ENCODE measurements around the gene NOTCH2. TPM values are rescaled to one million over a fixed set of nuclear protein-coding genes. Genes with fewer than 3 reads are reported as not detected.

Gene NOTCH2
- total RNA-seq, 6 experiments from 2014 or later: 32.4 to 75.2 (median 49.0) TPM

DNA sequence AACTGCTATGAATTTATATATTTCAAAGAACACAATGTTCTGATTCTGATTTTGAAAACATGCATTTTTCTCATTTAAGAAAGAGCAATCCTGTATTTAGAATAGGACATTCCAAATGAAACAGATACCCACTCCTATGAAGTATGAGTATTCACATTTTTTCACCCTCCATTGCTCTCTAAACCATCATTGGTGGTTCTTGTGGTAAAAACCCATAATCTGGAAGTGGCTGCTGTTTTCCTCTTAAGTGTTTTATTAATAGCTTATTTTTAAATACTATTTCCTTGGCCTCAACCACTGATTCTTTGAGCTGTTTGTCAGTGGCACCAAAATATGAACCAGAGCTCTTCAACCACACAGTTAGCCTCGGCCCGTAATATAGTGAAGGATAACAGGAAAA lies 113.2 kb downstream of the NOTCH2 start:
- intact Hi-C loops (cut with DNase I): no loop called here
- H3K4me3 ChIP-seq: no peak overlapping the region
- no peak for DNase-seq
- no peak for ATAC-seq
- TF ChIP-seq POLR2A (IDR thresholded peaks at IDR 0.05): no peak
- TF ChIP-seq, protein P1, sequence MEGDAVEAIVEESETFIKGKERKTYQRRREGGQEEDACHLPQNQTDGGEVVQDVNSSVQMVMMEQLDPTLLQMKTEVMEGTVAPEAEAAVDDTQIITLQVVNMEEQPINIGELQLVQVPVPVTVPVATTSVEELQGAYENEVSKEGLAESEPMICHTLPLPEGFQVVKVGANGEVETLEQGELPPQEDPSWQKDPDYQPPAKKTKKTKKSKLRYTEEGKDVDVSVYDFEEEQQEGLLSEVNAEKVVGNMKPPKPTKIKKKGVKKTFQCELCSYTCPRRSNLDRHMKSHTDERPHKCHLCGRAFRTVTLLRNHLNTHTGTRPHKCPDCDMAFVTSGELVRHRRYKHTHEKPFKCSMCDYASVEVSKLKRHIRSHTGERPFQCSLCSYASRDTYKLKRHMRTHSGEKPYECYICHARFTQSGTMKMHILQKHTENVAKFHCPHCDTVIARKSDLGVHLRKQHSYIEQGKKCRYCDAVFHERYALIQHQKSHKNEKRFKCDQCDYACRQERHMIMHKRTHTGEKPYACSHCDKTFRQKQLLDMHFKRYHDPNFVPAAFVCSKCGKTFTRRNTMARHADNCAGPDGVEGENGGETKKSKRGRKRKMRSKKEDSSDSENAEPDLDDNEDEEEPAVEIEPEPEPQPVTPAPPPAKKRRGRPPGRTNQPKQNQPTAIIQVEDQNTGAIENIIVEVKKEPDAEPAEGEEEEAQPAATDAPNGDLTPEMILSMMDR (IDR thresholded peaks at IDR 0.05): no peak
- no peaks in the 10 kb centered on the region for H3K9me3 ChIP-seq
- H3K36me3 ChIP-seq: peaks cover 0 to 25% (median 7%) of the 10 kb centered on the region in 4 donors
- WGBS (ENCODE audit: insufficient coverage, low coverage, low lambda C conversion rate, missing lambda C conversion rate): 73% methylated on average over 2 of the region's 2 CpGs
- H3K27ac ChIP-seq: peak overlapping the region in 1 of 3 donors; percentile 93
- no peaks in the 10 kb centered on the region for H3K27me3 ChIP-seq
- peaks cover 0 to 54% (median 22%) of the 10 kb centered on the region in 4 donors for H3K4me1 ChIP-seq

DNA sequence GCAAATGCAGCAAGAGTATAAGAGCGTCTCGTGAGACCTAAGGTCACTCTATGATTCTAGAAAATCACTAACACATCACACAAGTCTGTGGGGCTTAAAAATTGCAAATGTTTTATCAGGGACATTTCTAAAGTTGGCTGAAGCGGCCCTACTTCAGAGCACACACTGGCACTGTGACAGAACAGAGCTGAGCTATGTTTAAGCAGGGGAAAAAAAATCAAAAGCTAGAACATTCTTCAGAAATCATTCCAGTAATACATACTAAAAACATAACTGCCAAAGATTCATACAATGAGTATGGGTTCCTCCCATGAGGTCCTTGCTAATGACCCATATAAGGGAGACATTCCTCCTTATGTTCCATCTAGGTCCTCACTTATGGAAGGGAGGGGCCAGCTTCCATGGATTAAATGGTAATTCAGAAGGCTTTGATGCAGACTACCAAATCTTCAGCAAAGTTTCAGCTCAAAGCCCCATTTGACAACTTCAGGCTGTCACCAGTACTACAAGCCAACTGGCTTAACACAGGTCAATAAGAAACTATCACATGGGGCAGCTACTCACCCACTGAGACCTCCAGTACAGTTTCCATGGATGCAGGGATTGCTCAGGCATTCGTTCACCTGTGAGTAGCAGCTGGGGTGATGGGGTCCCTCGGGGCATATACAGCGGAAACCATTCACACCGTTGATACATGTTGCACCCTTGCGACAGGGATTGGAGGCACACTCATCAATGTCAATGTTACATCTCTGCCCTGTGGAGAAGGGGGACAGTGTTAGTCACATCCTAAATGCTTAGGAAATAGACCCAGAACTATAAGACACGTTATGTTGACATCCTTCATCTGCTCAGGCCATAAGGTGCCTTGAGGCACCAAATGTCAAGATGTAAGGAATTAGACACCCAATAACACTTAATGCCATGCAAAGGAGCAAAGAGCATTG lies 114.7 kb downstream of the NOTCH2 start:
- Histone ChIP-seq H3K4me3 (no peak overlapping the region), H3K36me3 (peaks cover 0 to 37% (median 14%) of the 10 kb centered on the region in 4 donors), H3K4me1 (peaks cover 0 to 44% (median 17%) of the 10 kb centered on the region in 4 donors), H3K27ac (no peak overlapping the region), H3K27me3 (no peaks in the 10 kb centered on the region), H3K9me3 (no peaks in the 10 kb centered on the region)
- intact Hi-C loops (cut with DNase I): no loop called here
- WGBS (ENCODE audit: insufficient coverage, low coverage, low lambda C conversion rate, missing lambda C conversion rate): 49% methylated on average over 3 of the region's 9 CpGs
- ATAC-seq (no peak), DNase-seq (no peak)
- TF ChIP-seq, protein P1 (IDR thresholded peaks at IDR 0.05): peak in 1 of 4 donors; percentile 6
- TF ChIP-seq POLR2A (IDR thresholded peaks at IDR 0.05): no peak

DNA sequence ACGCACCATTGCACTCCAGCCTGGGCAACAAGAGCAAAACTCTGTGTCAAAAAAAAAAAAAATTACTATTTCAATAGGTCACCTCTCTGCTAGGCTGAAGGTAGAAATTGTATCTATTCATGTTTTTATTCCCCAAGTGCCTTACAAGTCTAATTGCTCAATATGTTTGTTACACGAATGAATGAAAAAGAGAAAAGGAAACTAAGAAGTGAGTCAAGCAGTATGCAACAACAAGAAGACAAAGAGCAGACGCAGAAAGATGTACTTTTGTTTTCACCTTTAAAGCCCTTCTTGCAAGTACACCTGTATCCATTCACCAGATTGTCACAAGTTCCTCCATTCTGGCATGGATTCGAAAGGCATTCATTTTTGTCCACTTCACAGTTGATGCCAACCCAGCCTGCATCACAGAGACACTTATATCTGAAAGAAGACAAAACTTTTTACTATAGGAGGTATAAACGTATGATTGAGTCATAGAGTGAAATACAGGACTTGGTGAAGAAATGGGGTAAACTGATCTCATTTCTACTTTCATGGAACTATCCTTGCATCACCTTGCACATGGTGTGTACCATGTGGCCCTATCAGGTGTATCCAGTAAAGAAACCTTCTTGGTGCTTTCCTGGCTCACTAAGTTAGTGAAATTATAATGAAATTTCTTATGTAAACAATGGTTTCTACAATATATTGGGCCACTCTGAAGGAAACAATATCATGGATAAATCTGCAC lies 116.0 kb downstream of the NOTCH2 start:
- H3K27ac ChIP-seq: no peak overlapping the region
- no peaks in the 10 kb centered on the region for H3K9me3 ChIP-seq
- H3K27me3 ChIP-seq: no peaks in the 10 kb centered on the region
- ATAC-seq (no peak), DNase-seq (no peak)
- TF ChIP-seq, protein P1 (IDR thresholded peaks at IDR 0.05): no peak
- TF ChIP-seq POLR2A (IDR thresholded peaks at IDR 0.05): no peak
- WGBS (ENCODE audit: insufficient coverage, low coverage, low lambda C conversion rate, missing lambda C conversion rate): 70% methylated on average over 5 of the region's 5 CpGs
- intact Hi-C loops (cut with DNase I): no loop called here
- peaks cover 0 to 44% (median 17%) of the 10 kb centered on the region in 4 donors for H3K36me3 ChIP-seq
- H3K4me1 ChIP-seq: peaks cover 0 to 31% (median 10%) of the 10 kb centered on the region in 4 donors
- no peak overlapping the region for H3K4me3 ChIP-seq

DNA sequence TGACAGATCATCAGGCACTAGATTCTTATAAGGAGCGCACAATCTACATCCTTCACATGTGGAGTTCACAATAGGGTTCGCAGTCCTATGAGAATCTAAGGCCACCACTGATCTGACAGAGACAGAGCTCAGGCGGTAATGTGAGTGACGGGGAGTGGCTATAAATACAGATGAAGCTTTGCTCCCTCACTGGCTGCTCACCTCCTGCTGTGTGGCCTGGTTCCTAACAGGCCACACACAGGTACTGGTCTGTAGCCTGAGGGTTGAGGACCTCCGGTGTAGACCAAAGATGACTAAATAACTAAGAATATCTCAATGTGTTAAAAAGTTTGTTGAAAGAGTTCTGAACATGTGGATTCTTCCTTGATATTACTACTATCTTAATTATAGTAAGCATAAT lies 117.0 kb downstream of the NOTCH2 start:
- 94% methylated on average over 4 of the region's 5 CpGs for WGBS (ENCODE audit: insufficient coverage, low coverage, low lambda C conversion rate, missing lambda C conversion rate)
- ATAC-seq (no peak), DNase-seq (no peak)
- TF ChIP-seq, protein P1 (IDR thresholded peaks at IDR 0.05): no peak
- TF ChIP-seq POLR2A (IDR thresholded peaks at IDR 0.05): no peak
- peak overlapping the region in 1 of 3 donors; percentile 7 for H3K27ac ChIP-seq
- intact Hi-C loops (cut with DNase I): no loop called here
- no peak overlapping the region for H3K4me3 ChIP-seq
- no peaks in the 10 kb centered on the region for H3K27me3 ChIP-seq
- H3K9me3 ChIP-seq: no peaks in the 10 kb centered on the region
- peaks cover 0 to 24% (median 10%) of the 10 kb centered on the region in 4 donors for H3K4me1 ChIP-seq
- peaks cover 0 to 53% (median 23%) of the 10 kb centered on the region in 4 donors for H3K36me3 ChIP-seq

Data from right lobe of liver (tissue), 6 donors.